Tibial nerve (tissue), 4 donors: ENCODE measurements around the gene GABARAPL2.

Experiments
- EP300 ChIP-seq, 2 donors: sonication (generic); formaldehyde crosslinking; IDR thresholded peaks; one replicate each; pipeline ENCODE4 v1.6.1; 2017; ENCODE audit warnings: antibody characterized with exemption in 2 of 2, mild to moderate bottlenecking in 1 of 2
- POLR2A ChIP-seq, 2 donors: fragments of 450-650 bp; IDR thresholded peaks; one replicate each; pipeline ENCODE4 v1.6.1; 2017; ENCODE audit warnings: antibody characterized with exemption in 2 of 2, mild to moderate bottlenecking in 2 of 2, moderate library complexity in 2 of 2
- TF ChIP-seq, protein P1 (sequence below), 5 experiments: fragments of 200-600 bp in 3 of 5; fragments of 450-650 bp in 2 of 5; sonication (generic) in 3 of 5; IDR thresholded peaks; one replicate each; pipeline ENCODE4 v1.5.1; 2016 to 2019; ENCODE audit warnings: antibody characterized with exemption in 5 of 5, mild to moderate bottlenecking in 3 of 5, moderate library complexity in 2 of 5

DNA sequence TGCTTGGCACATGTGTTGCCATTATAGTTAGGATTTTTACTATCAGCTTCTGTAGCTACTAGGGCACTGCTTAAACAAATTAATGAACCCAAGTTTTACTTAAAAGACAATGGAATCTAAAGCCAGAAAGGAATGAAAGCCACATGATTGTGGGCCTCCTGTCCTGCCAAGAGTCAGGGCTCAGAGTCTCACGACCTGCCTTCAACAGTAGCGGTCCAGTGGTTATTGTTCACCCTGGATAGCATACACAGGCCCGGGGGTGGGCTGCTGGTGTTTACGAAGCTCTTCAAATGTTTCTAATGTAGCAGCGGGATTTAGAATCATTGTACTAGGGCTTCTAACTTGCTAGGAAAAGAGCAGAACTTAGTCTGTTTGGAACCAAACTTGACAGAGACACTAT is 7.8 kb downstream of the GABARAPL2 start:
- TF ChIP-seq, protein P1, sequence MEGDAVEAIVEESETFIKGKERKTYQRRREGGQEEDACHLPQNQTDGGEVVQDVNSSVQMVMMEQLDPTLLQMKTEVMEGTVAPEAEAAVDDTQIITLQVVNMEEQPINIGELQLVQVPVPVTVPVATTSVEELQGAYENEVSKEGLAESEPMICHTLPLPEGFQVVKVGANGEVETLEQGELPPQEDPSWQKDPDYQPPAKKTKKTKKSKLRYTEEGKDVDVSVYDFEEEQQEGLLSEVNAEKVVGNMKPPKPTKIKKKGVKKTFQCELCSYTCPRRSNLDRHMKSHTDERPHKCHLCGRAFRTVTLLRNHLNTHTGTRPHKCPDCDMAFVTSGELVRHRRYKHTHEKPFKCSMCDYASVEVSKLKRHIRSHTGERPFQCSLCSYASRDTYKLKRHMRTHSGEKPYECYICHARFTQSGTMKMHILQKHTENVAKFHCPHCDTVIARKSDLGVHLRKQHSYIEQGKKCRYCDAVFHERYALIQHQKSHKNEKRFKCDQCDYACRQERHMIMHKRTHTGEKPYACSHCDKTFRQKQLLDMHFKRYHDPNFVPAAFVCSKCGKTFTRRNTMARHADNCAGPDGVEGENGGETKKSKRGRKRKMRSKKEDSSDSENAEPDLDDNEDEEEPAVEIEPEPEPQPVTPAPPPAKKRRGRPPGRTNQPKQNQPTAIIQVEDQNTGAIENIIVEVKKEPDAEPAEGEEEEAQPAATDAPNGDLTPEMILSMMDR (IDR thresholded peaks at IDR 0.05) = no peak
- TF ChIP-seq POLR2A (IDR thresholded peaks at IDR 0.05) (no peak), EP300 (IDR thresholded peaks at IDR 0.05) (no peak)
